Gastrocnemius medialis (tissue), 4 donors: ENCODE results near the gene FBRSL1. TPM values are rescaled to one million over a fixed set of nuclear protein-coding genes. Genes with fewer than 3 reads are reported as not detected.

Source experiments
- ATAC-seq, 2 donors: fragments of 150-250 bp; one replicate each; pipeline ENCODE4 v1.9.1; 2016
- DNase-seq, 2 donors: peaks; one replicate each; pipeline ENCODE4 v3.0.0-alpha.2; 2019
- H3K27ac ChIP-seq, 4 donors: fragments of 200-600 bp; sonication (generic); 1 replicate in 1 of 4; 2 replicates in 3 of 4; pipeline ENCODE4 v1.5.1; 2016 to 2018; ENCODE audit warnings: mild to moderate bottlenecking in 2 of 4, moderate library complexity in 1 of 4
- H3K27me3 ChIP-seq, 3 donors: fragments of 200-600 bp; sonication (generic) in 2 of 3; 1 replicate in 1 of 3; 2 replicates in 2 of 3; pipeline versions ENCODE4 v1.5.1 to v1.6.0; 2016 to 2019; ENCODE audit warnings: mild to moderate bottlenecking in 1 of 3, moderate library complexity in 1 of 3
- H3K36me3 ChIP-seq, 2 donors: fragments of 200-600 bp; sonication (generic) in 1 of 2; one replicate each; pipeline ENCODE4 v1.5.1; 2017 to 2018
- H3K4me1 ChIP-seq, 2 donors: fragments of 200-600 bp; sonication (generic) in 1 of 2; one replicate each; pipeline ENCODE4 v1.5.1; 2016 to 2017; ENCODE audit warnings: mild to moderate bottlenecking in 2 of 2
- H3K4me3 ChIP-seq, 4 donors: fragments of 200-600 bp; sonication (generic) in 3 of 4; 1 replicate in 1 of 4; 2 replicates in 3 of 4; pipeline ENCODE4 v1.5.1; 2016 to 2019; ENCODE audit warnings: mild to moderate bottlenecking in 2 of 4
- H3K9me3 ChIP-seq, 3 donors: fragments of 200-600 bp; sonication (generic) in 2 of 3; 1 replicate in 1 of 3; 2 replicates in 2 of 3; pipeline ENCODE4 v1.5.1; 2016 to 2019
- POLR2A ChIP-seq, 2 donors: fragments of 450-650 bp; IDR thresholded peaks; one replicate each; pipeline ENCODE4 v1.6.1; 2017; ENCODE audit warnings: antibody characterized with exemption in 2 of 2, mild to moderate bottlenecking in 2 of 2, moderate library complexity in 2 of 2
- in situ Hi-C, 4 donors: fragments of 200-750 bp; cut with MboI; loops; one replicate each; pipeline versions ENCODE4 v1.15.0 to v1.8.0; 2017; ENCODE audit warnings: low sequenced_read_pairs in 4 of 4
- intact Hi-C: fragments of 100-400 bp; cut with DNase I; formaldehyde crosslinking; loops from one replicate; pipeline ENCODE4 v1.15.1; 2023; ENCODE audit warnings: low total_unique reads
- total RNA-seq, 4 donors: library from RNA; depleted of rRNA; stranded (reverse); fragments of >200 nt; gene quantifications; one replicate each; pipeline versions ENCODE4 v1.1.0 to v1.2.3, GENCODE V29; 2016
- TF ChIP-seq, protein P1 (sequence below), 5 experiments: fragments of 450-650 bp in 3 of 5; fragments of 200-600 bp in 2 of 5; sonication (generic) in 2 of 5; IDR thresholded peaks in 4 of 5; conservative IDR thresholded peaks in 1 of 5; 1 replicate in 4 of 5; 2 replicates in 1 of 5; pipeline ENCODE4 v1.5.1; 2016 to 2019; ENCODE audit warnings: antibody characterized with exemption in 5 of 5, mild to moderate bottlenecking in 3 of 5, moderate library complexity in 3 of 5

The FBRSL1 gene
- total RNA-seq, 4 donors from 2014 or later = 8.4 to 29.4 (median 22.8) TPM

GRCh38 chr12:132444957-132445883 lies 44.7 kb upstream of the FBRSL1 start:
- Histone ChIP-seq H3K36me3 (no peaks in the 10 kb centered on the region), H3K9me3 (no peaks in the 10 kb centered on the region), H3K4me1 (no peaks in the 10 kb centered on the region), H3K27ac (no peak overlapping the region), H3K4me3 (peak overlapping the region in 2 of 4 donors; percentile 25 to 41), H3K27me3 (peaks cover 3 to 32% (median 13%) of the 10 kb centered on the region in 3 donors)
- TF ChIP-seq, protein P1, sequence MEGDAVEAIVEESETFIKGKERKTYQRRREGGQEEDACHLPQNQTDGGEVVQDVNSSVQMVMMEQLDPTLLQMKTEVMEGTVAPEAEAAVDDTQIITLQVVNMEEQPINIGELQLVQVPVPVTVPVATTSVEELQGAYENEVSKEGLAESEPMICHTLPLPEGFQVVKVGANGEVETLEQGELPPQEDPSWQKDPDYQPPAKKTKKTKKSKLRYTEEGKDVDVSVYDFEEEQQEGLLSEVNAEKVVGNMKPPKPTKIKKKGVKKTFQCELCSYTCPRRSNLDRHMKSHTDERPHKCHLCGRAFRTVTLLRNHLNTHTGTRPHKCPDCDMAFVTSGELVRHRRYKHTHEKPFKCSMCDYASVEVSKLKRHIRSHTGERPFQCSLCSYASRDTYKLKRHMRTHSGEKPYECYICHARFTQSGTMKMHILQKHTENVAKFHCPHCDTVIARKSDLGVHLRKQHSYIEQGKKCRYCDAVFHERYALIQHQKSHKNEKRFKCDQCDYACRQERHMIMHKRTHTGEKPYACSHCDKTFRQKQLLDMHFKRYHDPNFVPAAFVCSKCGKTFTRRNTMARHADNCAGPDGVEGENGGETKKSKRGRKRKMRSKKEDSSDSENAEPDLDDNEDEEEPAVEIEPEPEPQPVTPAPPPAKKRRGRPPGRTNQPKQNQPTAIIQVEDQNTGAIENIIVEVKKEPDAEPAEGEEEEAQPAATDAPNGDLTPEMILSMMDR (IDR thresholded peaks at IDR 0.05 in 4 of 5, conservative IDR thresholded peaks at IDR 0.05 in 1 of 5) = no peak
- no peak for TF ChIP-seq POLR2A (IDR thresholded peaks at IDR 0.05)
- intact Hi-C loops (no loop called here), in situ Hi-C loops (no loop called here)
- DNase-seq = peak in 1 of 2 donors; percentile 23
- ATAC-seq = no peak

- peak in 1 of 2 donors; percentile 24 for DNase-seq
- Histone ChIP-seq H3K4me3 (peak overlapping the region in 3 of 4 donors; percentile 13 to 41 (median 25)), H3K27ac (no peak overlapping the region), H3K27me3 (peaks cover 10 to 39% (median 21%) of the 10 kb centered on the region in 3 donors), H3K36me3 (no peaks in the 10 kb centered on the region), H3K4me1 (no peaks in the 10 kb centered on the region), H3K9me3 (no peaks in the 10 kb centered on the region)
- in situ Hi-C loops = no loop called here
- TF ChIP-seq, protein P1 (IDR thresholded peaks at IDR 0.05 in 4 of 5, conservative IDR thresholded peaks at IDR 0.05 in 1 of 5) = no peak
- no peak for TF ChIP-seq POLR2A (IDR thresholded peaks at IDR 0.05)
- intact Hi-C loops = no loop called here
- no peak for ATAC-seq
Observed at GRCh38 chr12:132445884-132446632, 43.9 kb upstream of the FBRSL1 start.

- ATAC-seq (no peak), DNase-seq (no peak)
Observed at GRCh38 chr12:132446633-132447326, 43.2 kb upstream of the FBRSL1 start.

DNA sequence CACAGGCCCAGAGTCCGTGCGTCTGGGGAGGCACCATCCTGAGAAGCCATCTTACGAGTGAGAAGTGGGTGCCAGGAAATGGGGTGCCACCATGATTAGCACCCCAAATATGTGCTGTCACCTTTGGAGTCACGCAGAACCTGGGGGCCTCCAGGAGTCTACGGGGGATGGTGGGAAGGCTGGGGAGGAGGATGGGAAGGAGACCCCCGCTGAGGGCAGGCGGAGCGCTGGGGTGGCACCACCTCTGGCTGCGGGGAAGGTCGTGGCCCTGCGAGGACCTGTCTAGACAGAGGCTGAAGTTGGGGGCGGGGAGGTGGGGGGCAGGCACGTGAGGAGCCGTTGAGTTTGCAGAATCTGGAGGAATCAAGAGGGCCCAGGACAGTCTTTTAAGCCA lies 42.6 kb upstream of the FBRSL1 start:
- no peak for DNase-seq
- no peak for TF ChIP-seq POLR2A (IDR thresholded peaks at IDR 0.05)
- TF ChIP-seq, protein P1 (IDR thresholded peaks at IDR 0.05 in 4 of 5, conservative IDR thresholded peaks at IDR 0.05 in 1 of 5) = no peak
- H3K9me3 ChIP-seq = no peaks in the 10 kb centered on the region
- no peak overlapping the region for H3K27ac ChIP-seq
- no peak for ATAC-seq
- H3K27me3 ChIP-seq = peaks cover 22 to 45% (median 23%) of the 10 kb centered on the region in 3 donors
- H3K4me3 ChIP-seq = no peak overlapping the region
- in situ Hi-C loops = no loop called here
- H3K4me1 ChIP-seq = no peaks in the 10 kb centered on the region
- intact Hi-C loops = no loop called here
- H3K36me3 ChIP-seq = no peaks in the 10 kb centered on the region

More at GRCh38 chr12:132446633-132447326, 43.2 kb upstream of the FBRSL1 start:
- Histone ChIP-seq H3K9me3 (no peaks in the 10 kb centered on the region), H3K27me3 (peaks cover 17 to 42% (median 22%) of the 10 kb centered on the region in 3 donors), H3K4me1 (no peaks in the 10 kb centered on the region), H3K36me3 (no peaks in the 10 kb centered on the region), H3K27ac (no peak overlapping the region), H3K4me3 (peak overlapping the region in 1 of 4 donors; percentile 25)
- in situ Hi-C loops = no loop called here
- intact Hi-C loops = no loop called here
- TF ChIP-seq POLR2A (IDR thresholded peaks at IDR 0.05) = no peak
- TF ChIP-seq, protein P1 (IDR thresholded peaks at IDR 0.05 in 4 of 5, conservative IDR thresholded peaks at IDR 0.05 in 1 of 5) = no peak
